WTC11 (cell line): Measurements from ENCODE around the gene KLHDC9.

Experiments used
- ATF2 ChIP-seq: sonication (generic); formaldehyde crosslinking; IDR thresholded peaks from 2 replicates; pipeline ENCODE4 v1.8.1; 2022; ENCODE audit warnings: low read depth, missing genetic modification reagents, borderline replicate concordance
- CREM ChIP-seq: sonication (generic); formaldehyde crosslinking; IDR thresholded peaks from 2 replicates; pipeline ENCODE4 v1.8.1; 2022; ENCODE audit warnings: mild to moderate bottlenecking, missing genetic modification reagents, moderate library complexity
- CTCF ChIP-seq: fragments of 200-600 bp; IDR thresholded peaks from 2 replicates; pipeline ENCODE4 v1.8.0; 2022; ENCODE audit warnings: antibody characterized with exemption
- GTF2I ChIP-seq: fragments of 250-450 bp; sonication (Bioruptor Pico); conservative IDR thresholded peaks from 2 replicates; pipeline ENCODE4 v1.4.0; 2021; ENCODE audit warnings: mild to moderate bottlenecking
- JUN ChIP-seq: sonication (generic); formaldehyde crosslinking; IDR thresholded peaks from 2 replicates; pipeline ENCODE4 v1.8.0; 2023; ENCODE audit warnings: mild to moderate bottlenecking, missing genetic modification reagents
- KAT7 ChIP-seq: sonication (generic); formaldehyde crosslinking; IDR thresholded peaks from 2 replicates; pipeline ENCODE4 v1.8.1; 2023; ENCODE audit warnings: missing genetic modification reagents, mild to moderate bottlenecking, borderline replicate concordance
- MAX ChIP-seq: sonication (generic); formaldehyde crosslinking; IDR thresholded peaks from 2 replicates; pipeline ENCODE4 v1.8.0; 2022; ENCODE audit warnings: mild to moderate bottlenecking, missing genetic modification reagents
- NR1H2 ChIP-seq: sonication (generic); formaldehyde crosslinking; IDR thresholded peaks from 2 replicates; pipeline ENCODE4 v1.9.0; 2021; ENCODE audit warnings: mild to moderate bottlenecking, moderate library complexity, missing genetic modification reagents
- PRDM15 ChIP-seq: sonication (generic); formaldehyde crosslinking; IDR thresholded peaks from 2 replicates; pipeline ENCODE4 v1.8.0; 2022; ENCODE audit warnings: missing genetic modification reagents
- RELA ChIP-seq: sonication (generic); formaldehyde crosslinking; IDR thresholded peaks from 2 replicates; pipeline ENCODE4 v1.8.1; 2022; ENCODE audit warnings: missing genetic modification reagents, mild to moderate bottlenecking, borderline replicate concordance
- SMAD4 ChIP-seq: sonication (generic); formaldehyde crosslinking; IDR thresholded peaks from 2 replicates; pipeline ENCODE4 v1.8.0; 2022; ENCODE audit warnings: mild to moderate bottlenecking, missing genetic modification reagents
- USF1 ChIP-seq: sonication (generic); formaldehyde crosslinking; IDR thresholded peaks from 2 replicates; pipeline ENCODE4 v1.8.0; 2022; ENCODE audit warnings: mild to moderate bottlenecking, missing genetic modification reagents
- USF2 ChIP-seq: sonication (generic); formaldehyde crosslinking; IDR thresholded peaks from 2 replicates; pipeline ENCODE4 v1.8.1; 2023; ENCODE audit warnings: mild to moderate bottlenecking, missing genetic modification reagents, moderate library complexity
- ZNF232 ChIP-seq: sonication (generic); formaldehyde crosslinking; IDR thresholded peaks from 2 replicates; pipeline ENCODE4 v1.8.0; 2022; ENCODE audit warnings: mild to moderate bottlenecking, missing genetic modification reagents

GRCh38 chr1:161133220-161133740 lies 35.1 kb downstream of the KLHDC9 start:
- TF ChIP-seq CREM (CRISPR knock-in tag): no peak
- no peak for TF ChIP-seq CTCF
- TF ChIP-seq JUN (CRISPR knock-in tag): no peak
- no peak for TF ChIP-seq SMAD4 (CRISPR knock-in tag)
- TF ChIP-seq ATF2 (CRISPR knock-in tag): no peak
- no peak for TF ChIP-seq NR1H2
- TF ChIP-seq USF1 (CRISPR knock-in tag): no peak
- TF ChIP-seq KAT7 (CRISPR knock-in tag): no peak
- no peak for TF ChIP-seq RELA (CRISPR knock-in tag)
- no peak for TF ChIP-seq GTF2I (CRISPR knock-in tag)
- TF ChIP-seq ZNF232 (CRISPR knock-in tag): no peak
- TF ChIP-seq PRDM15 (CRISPR knock-in tag): no peak
- no peak for TF ChIP-seq USF2 (CRISPR knock-in tag)
- no peak for TF ChIP-seq MAX (CRISPR knock-in tag)
